ENCODE measurements around the gene PRKCG.

GRCh38 chr19:53844849-53845246 is 37.1 kb upstream of the PRKCG start:
- TF ChIP-seq EZH2 (IDR thresholded peaks at IDR 0.05; ENCODE audit: borderline replicate concordance, low read depth, low read length, severe bottlenecking) (no peak), CTCF (IDR thresholded peaks at IDR 0.05; ENCODE audit: borderline replicate concordance, extremely low read depth, low read length, poor library complexity, severe bottlenecking) (no peak)
